K562 (cell line): Measurements from ENCODE around the gene SPDYE1. TPM values are rescaled to one million over a fixed set of nuclear protein-coding genes. Genes with fewer than 3 reads are reported as not detected.

Experiments used
- BDP1 ChIP-seq: IDR thresholded peaks from 3 replicates; pipeline ENCODE4 v1.6.1; 2011; ENCODE audit not compliant: insufficient read length, insufficient read depth
- COPS2 ChIP-seq: fragments of 450-650 bp; conservative IDR thresholded peaks from 2 replicates; pipeline ENCODE4 v1.6.1; 2016; ENCODE audit warnings: mild to moderate bottlenecking, moderate library complexity
- DDX20 ChIP-seq: fragments of 450-650 bp; IDR thresholded peaks from 2 replicates; pipeline ENCODE4 v1.6.1; 2016; ENCODE audit warnings: missing genetic modification characterization, low read depth, mild to moderate bottlenecking, missing compliant biosample characterization, moderate library complexity
- EWSR1 ChIP-seq: fragments of 450-650 bp; IDR thresholded peaks from 2 replicates; pipeline ENCODE4 v1.6.1; 2018; ENCODE audit warnings: borderline replicate concordance, mild to moderate bottlenecking, low read depth, moderate library complexity; ENCODE audit not compliant: partially characterized antibody
- LARP7 ChIP-seq: fragments of 450-650 bp; IDR thresholded peaks from 2 replicates; pipeline ENCODE4 v1.6.1; 2016
- NBN ChIP-seq: fragments of 450-650 bp; IDR thresholded peaks from 2 replicates; pipeline ENCODE4 v1.6.1; 2016; ENCODE audit warnings: low read depth, mild to moderate bottlenecking
- NCOA2 ChIP-seq, 2 experiments: fragments of 450-650 bp; IDR thresholded peaks; 2 replicates each; pipeline ENCODE4 v1.6.1; 2018; ENCODE audit warnings: mild to moderate bottlenecking in 2 of 2, moderate library complexity in 1 of 2; ENCODE audit not compliant: partially characterized antibody in 2 of 2
- NFIC ChIP-seq: fragments of 450-650 bp; IDR thresholded peaks from 2 replicates; pipeline ENCODE4 v1.6.1; 2017; ENCODE audit warnings: mild to moderate bottlenecking, inconsistent platforms
- NR2C2 ChIP-seq, 2 experiments: fragments of 200-800 bp in 1 of 2; sonication (Bioruptor generic) in 1 of 2; sonication (generic) in 1 of 2; formaldehyde crosslinking in 1 of 2; IDR thresholded peaks; 2 replicates each; pipeline versions ENCODE4 v1.6.1 to v1.8.0; 2016 to 2022; ENCODE audit warnings: mild to moderate bottlenecking in 1 of 2, missing compliant biosample characterization in 1 of 2, missing genetic modification characterization in 1 of 2, missing genetic modification reagents in 1 of 2
- PCBP2 ChIP-seq: fragments of 200-400 bp; formaldehyde crosslinking; IDR thresholded peaks from 2 replicates; pipeline ENCODE4 v1.6.1; 2018; ENCODE audit warnings: low read length, low read depth, mild to moderate bottlenecking, moderate library complexity; ENCODE audit not compliant: poor library complexity, severe bottlenecking
- SMAD1 ChIP-seq: fragments of 150-350 bp; IDR thresholded peaks from 2 replicates; pipeline ENCODE4 v1.6.1; 2014; ENCODE audit warnings: low read length, low read depth; ENCODE audit not compliant: partially characterized antibody
- TCFL5 ChIP-seq: fragments of 250-450 bp; sonication (Bioruptor Pico); conservative IDR thresholded peaks from 2 replicates; pipeline ENCODE4 v1.6.1; 2021; ENCODE audit warnings: mild to moderate bottlenecking, moderate library complexity, matching md5 sums
- TEAD2 ChIP-seq: fragments of 450-650 bp; IDR thresholded peaks from 2 replicates; pipeline ENCODE4 v1.6.1; 2016; ENCODE audit warnings: missing genetic modification characterization, control low read depth, missing compliant biosample characterization
- U2AF1 ChIP-seq: fragments of 200-400 bp; formaldehyde crosslinking; optimal IDR thresholded peaks from 2 replicates; pipeline ENCODE3; 2017; ENCODE audit warnings: mild to moderate bottlenecking, low read depth, low read length, moderate library complexity
- ZFP30 ChIP-seq: fragments of 250-450 bp; sonication (Bioruptor Pico); IDR thresholded peaks from 2 replicates; pipeline ENCODE4 v1.8.0; 2022; ENCODE audit warnings: moderate library complexity, mild to moderate bottlenecking, inconsistent platforms, borderline replicate concordance
- ZFX ChIP-seq: sonication (generic); formaldehyde crosslinking; IDR thresholded peaks from 2 replicates; pipeline ENCODE4 v1.8.0; 2022; ENCODE audit warnings: mild to moderate bottlenecking, missing genetic modification reagents, moderate library complexity
- ZNF12 ChIP-seq: sonication (generic); formaldehyde crosslinking; IDR thresholded peaks from 2 replicates; pipeline ENCODE4 v1.4.0; 2020; ENCODE audit warnings: mild to moderate bottlenecking, missing genetic modification reagents
- ZNF41 ChIP-seq: fragments of 250-450 bp; sonication (Bioruptor Pico); conservative IDR thresholded peaks from 2 replicates; pipeline ENCODE4 v1.4.0; 2020; ENCODE audit warnings: mild to moderate bottlenecking
- ZNF830 ChIP-seq: fragments of 250-450 bp; sonication (Bioruptor Pico); IDR thresholded peaks from 2 replicates; pipeline ENCODE4 v1.5.0; 2021; ENCODE audit warnings: mild to moderate bottlenecking
- polyA plus RNA-seq, 8 experiments: library from polyadenylated mRNA; depleted of rRNA in 4 of 8; stranded (reverse) in 5 of 8; unstranded in 3 of 8; fragments of >200 nt; fragmentation: Nextera tagmentation in 2 of 8; fragmentation: Illumina TruSeq in 1 of 8; extraction: Ambion mirVana in 2 of 8; extraction: Trizol in 1 of 8; gene quantifications; 2 replicates each; pipeline versions ENCODE4 v1.2.1 to v1.2.3, GENCODE V29; 2011 to 2014; ENCODE audit warnings: inconsistent platforms in 1 of 8, missing spikeins in 1 of 8
- total RNA-seq, 7 experiments: library from RNA; depleted of rRNA in 6 of 7; stranded (reverse); fragments of >200 nt in 6 of 7; fragmentation: Illumina TruSeq in 2 of 7; extraction: Trizol in 2 of 7; gene quantifications; 2 replicates each; pipeline versions ENCODE4 v1.2.1 to v1.2.3, GENCODE V29; 2011 to 2021; ENCODE audit warnings: low replicate concordance in 1 of 7
- TF ChIP-seq, protein P1 (sequence below): sonication (generic); formaldehyde crosslinking; IDR thresholded peaks from 2 replicates; pipeline ENCODE4 v1.8.0; 2023; ENCODE audit warnings: mild to moderate bottlenecking, missing genetic modification reagents
- TF ChIP-seq, protein P2 (sequence below): fragments of 250-450 bp; sonication (Bioruptor Pico); IDR thresholded peaks from 2 replicates; pipeline ENCODE4 v1.5.0; 2020; ENCODE audit warnings: mild to moderate bottlenecking
- TF ChIP-seq, protein P3 (sequence below): sonication (generic); formaldehyde crosslinking; IDR thresholded peaks from 2 replicates; pipeline ENCODE4 v1.8.1; 2023; ENCODE audit warnings: mild to moderate bottlenecking, missing genetic modification reagents, moderate library complexity
- TF ChIP-seq, protein P4 (sequence below): sonication (generic); formaldehyde crosslinking; IDR thresholded peaks from 2 replicates; pipeline ENCODE4 v1.8.1; 2022; ENCODE audit warnings: missing genetic modification reagents

SPDYE1 gene
- total and polyA plus RNA-seq, 9 of the 15 experiments (the other 6 are each of a cell fraction or from before 2014, with no cell fraction given), result 0.04 to 0.10 TPM; not detected in 7

DNA sequence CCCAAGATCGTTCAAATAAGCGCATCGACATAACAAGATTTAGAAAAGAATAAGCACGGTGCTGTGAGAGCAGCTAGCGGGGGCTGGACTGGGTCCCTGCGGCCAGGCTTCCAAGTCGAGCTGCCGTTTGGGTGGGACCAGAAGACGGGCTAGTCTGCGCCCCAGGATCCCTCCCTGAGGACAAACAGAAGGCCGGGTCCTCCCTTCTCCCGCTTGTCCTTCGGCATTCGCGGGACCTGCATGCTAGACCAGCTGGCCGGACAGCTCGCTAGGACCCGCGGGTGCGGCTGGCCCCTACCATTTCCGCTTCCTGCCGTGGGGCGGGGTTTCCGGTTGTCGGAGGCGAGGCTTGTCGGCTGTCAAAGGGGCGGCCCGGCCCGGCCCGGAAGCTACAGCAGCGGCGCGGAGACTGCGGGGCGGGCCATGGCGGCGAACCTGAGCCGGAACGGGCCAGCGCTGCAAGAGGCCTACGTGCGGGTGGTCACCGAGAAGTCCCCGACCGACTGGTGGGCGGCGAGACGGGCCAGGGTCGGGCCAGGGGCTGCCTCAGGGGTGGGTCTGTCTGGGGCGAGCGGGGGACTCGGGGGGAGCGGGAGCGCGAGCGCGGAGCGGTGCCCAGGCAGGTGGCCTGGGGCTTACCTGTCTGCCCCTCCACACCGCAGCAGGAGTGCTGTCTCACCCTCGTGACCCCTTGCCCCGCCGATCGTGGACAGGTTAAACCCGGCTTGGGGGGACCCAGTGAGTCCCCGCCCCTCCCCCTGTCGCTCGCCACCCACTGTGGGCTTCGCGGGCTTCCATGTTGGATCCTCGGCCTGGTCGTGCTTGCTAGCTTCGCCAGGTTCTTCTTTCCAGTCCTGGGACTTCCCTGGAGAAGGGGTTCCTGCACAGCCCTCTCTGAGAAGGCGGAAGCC lies 46.9 kb downstream of the SPDYE1 start, which contains the start of gene DBNL (continued):
- TF ChIP-seq SMAD1, result peak; percentile 43
- TF ChIP-seq DDX20 (tag), result no peak
- TF ChIP-seq, protein P1, sequence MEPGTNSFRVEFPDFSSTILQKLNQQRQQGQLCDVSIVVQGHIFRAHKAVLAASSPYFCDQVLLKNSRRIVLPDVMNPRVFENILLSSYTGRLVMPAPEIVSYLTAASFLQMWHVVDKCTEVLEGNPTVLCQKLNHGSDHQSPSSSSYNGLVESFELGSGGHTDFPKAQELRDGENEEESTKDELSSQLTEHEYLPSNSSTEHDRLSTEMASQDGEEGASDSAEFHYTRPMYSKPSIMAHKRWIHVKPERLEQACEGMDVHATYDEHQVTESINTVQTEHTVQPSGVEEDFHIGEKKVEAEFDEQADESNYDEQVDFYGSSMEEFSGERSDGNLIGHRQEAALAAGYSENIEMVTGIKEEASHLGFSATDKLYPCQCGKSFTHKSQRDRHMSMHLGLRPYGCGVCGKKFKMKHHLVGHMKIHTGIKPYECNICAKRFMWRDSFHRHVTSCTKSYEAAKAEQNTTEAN (CRISPR knock-in tag), result no peak
- TF ChIP-seq ZNF12 (CRISPR knock-in tag), result no peak
- no peak for TF ChIP-seq ZNF41 (CRISPR knock-in tag)
- TF ChIP-seq, protein P2, sequence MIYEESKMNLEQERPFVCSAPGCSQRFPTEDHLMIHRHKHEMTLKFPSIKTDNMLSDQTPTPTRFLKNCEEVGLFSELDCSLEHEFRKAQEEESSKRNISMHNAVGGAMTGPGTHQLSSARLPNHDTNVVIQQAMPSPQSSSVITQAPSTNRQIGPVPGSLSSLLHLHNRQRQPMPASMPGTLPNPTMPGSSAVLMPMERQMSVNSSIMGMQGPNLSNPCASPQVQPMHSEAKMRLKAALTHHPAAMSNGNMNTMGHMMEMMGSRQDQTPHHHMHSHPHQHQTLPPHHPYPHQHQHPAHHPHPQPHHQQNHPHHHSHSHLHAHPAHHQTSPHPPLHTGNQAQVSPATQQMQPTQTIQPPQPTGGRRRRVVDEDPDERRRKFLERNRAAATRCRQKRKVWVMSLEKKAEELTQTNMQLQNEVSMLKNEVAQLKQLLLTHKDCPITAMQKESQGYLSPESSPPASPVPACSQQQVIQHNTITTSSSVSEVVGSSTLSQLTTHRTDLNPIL, result no peak
- TF ChIP-seq ZNF830, result no peak
- TF ChIP-seq ZFX, result peak; percentile 84
- no peak for TF ChIP-seq LARP7
- TF ChIP-seq EWSR1, result no peak
- no peak for TF ChIP-seq BDP1
- TF ChIP-seq TCFL5 (CRISPR knock-in tag), result no peak
- no peak for TF ChIP-seq TEAD2
- TF ChIP-seq NR2C2 (CRISPR knock-in tag; IDR thresholded peaks at IDR 0.05), result no peak
- peak; percentile 43; the same call in 1 of the 2 replicates for TF ChIP-seq NR2C2 (tag; IDR thresholded peaks at IDR 0.05)
- 0 out of 2 replicates have a peak, but pooled peaks have one; percentile 26 for TF ChIP-seq NBN
- TF ChIP-seq, protein P3, sequence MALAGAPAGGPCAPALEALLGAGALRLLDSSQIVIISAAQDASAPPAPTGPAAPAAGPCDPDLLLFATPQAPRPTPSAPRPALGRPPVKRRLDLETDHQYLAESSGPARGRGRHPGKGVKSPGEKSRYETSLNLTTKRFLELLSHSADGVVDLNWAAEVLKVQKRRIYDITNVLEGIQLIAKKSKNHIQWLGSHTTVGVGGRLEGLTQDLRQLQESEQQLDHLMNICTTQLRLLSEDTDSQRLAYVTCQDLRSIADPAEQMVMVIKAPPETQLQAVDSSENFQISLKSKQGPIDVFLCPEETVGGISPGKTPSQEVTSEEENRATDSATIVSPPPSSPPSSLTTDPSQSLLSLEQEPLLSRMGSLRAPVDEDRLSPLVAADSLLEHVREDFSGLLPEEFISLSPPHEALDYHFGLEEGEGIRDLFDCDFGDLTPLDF (CRISPR knock-in tag), result peak; percentile 27; the same call in 1 of the 2 replicates
- TF ChIP-seq NCOA2 (IDR thresholded peaks at IDR 0.05; ENCODE audit: partially characterized antibody in 2 of 2), result no peak
- no peak for TF ChIP-seq PCBP2
- peak; percentile 75 for TF ChIP-seq U2AF1
- no peak for TF ChIP-seq COPS2
- TF ChIP-seq, protein P4, sequence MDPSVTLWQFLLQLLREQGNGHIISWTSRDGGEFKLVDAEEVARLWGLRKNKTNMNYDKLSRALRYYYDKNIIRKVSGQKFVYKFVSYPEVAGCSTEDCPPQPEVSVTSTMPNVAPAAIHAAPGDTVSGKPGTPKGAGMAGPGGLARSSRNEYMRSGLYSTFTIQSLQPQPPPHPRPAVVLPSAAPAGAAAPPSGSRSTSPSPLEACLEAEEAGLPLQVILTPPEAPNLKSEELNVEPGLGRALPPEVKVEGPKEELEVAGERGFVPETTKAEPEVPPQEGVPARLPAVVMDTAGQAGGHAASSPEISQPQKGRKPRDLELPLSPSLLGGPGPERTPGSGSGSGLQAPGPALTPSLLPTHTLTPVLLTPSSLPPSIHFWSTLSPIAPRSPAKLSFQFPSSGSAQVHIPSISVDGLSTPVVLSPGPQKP (CRISPR knock-in tag), result no peak
- no peak for TF ChIP-seq ZFP30
- TF ChIP-seq NFIC, result 0 out of 2 replicates have a peak, but pooled peaks have one; percentile 23
